GM19240 (cell line): Measurements from ENCODE around the gene ROR2.
"Not testable (repeated sequence)": the region's sequence is repeated elsewhere in the genome, so short reads cannot be mapped to it uniquely, and the experiment has no call there.

Source experiments
- DNase-seq: peaks from one replicate; pipeline ENCODE4 v3.0.0; 2011; ENCODE audit warnings: low spot score; ENCODE audit not compliant: insufficient read length

Gene ROR2

DNA sequence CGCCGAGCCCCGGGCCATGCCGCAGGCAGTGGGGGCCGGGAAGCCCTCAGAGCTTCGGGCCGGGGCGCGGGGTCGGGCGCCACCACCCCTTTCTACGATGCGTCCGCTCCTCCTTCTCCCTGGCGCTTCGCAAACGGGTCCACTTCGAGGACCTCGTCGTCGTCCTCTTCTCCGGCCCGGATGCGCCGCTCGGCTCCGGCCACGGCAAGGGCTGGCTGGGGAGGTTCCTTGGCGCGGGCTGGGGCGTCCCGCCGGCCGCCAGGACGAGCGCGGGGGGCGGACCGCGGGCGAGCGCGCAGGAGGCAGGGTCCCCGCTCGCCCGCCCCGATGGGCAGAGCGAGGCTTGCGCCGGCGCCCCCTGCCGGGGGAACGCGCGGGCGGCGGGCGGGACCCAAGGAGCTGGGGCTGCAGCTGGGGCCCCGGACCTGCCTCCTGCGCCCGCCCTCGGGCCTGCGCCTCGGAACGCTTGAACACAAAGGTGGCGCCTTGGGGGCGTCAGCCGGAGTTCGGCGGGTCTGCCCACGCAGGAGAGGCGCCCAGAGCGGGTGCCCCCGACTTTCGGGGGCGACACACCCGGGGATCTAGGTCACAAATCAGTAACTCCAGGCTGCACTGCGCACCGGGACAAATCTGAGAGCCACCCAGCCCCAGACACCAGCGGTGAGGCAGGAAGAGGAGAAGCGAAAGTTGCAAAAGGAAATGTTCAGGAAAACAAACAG, at the start of gene ROR2:
Gene ROR2, minus strand, starts transcription at position 283 of the 719 bp plus-strand sequence.
- no peak for DNase-seq

DNA sequence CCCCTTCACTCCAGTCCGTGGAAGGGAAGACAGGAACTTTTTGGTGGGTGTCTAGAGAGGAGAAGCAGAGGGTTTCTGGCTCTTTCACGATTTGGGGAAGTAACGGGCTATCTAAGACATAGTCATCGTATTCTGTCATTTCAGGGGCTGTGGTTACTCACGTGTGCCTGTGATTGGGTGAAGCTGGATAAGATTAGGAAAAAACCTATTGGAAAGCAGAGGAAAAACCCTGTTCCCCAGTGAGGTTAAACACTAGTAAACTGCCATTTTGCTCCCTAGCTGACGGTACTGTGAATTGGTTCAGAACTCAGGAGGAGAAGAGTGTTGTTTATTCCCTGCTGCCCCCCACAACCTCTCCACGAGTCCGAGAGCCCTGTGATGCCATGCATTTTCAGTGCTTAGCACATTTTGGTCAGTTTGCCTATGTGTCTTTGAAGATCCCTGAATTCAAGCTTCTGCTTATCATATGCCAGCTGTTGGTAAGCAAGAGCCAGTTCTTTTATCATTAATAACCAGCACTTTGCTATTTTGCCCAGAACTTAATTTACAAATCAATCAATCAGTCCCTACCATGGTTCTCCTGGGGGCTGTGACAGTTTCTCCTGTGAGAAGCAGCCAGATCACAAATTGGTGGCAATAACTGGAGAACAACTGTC, 45.1 kb upstream of the ROR2 start:
- DNase-seq = no peak

DNA sequence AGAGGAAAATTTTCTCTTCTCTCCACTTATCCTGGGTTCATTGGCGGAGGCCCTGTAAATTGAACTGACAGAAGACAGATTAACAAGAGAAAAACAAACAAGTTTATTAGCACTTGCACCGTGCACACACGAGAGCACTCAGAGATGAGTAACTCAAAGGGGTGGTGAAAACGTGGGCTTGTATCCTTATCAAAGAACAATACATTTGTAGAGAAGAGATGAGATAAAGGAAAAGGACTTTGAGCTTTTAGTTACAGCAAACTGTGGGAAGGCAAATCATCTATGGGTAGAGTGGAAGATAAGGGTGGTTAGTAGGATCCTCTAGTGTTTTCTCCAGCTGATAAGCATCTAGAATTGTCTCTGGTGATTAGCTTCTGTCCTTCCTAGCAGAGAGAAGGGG, 44.4 kb upstream of the ROR2 start:
- no peak for DNase-seq

DNA sequence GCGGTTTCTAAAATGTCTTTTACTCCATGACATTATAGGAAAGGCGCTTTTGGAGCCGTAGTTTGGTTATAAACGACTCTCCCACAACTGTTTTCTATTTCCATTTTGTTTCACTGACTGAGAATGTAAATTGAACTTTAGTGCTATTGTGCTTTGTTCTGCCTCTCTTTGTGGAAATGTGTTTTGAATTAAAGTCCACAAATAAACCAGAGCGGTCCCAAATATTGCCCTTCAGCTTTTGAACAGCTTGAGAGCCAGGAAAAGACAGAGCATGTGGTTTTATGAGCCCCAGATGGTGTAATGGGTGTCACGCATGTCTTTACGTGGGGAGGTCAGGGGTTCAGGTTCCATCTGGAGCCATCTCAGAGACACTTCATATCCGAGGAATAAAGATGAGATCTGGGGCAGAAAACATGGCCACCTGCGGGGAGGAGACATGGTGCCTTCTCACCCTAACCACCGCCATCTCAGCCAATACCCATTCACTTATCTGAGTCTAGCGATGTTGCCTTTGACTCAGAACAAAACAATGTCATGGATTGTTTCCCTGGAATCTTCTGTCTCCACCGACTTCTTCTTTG, 42.5 kb upstream of the ROR2 start:
- DNase-seq = no peak

DNA sequence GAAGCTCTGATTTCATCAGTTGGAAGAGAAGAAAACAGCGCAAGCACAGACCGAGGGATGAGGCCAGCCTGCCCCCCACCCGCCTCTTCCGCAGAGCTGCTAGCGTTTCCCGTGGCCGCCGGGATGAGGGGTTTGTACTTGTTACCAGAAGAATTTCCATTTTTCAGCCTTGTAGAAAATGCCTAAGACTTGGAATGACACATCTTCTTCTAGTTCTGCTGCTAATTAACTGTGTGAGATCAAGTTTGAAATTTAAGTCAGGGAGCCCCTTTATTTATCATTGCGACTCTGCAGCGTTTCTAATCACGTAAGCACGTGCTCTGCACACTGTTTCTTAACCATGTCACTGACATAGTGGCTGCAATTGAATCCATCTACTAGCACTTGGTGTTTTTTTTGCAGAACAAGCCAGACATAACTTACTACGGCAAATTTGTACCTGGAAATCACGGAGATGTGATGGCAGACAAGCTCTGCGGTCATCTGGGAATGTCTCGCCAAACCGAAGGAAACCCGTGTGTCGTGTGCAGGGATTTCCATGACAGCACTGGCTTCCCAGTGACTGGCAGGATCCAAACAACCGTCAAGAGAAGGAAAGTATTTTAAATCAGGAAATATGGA, 41.8 kb upstream of the ROR2 start:
- DNase-seq = no peak

DNA sequence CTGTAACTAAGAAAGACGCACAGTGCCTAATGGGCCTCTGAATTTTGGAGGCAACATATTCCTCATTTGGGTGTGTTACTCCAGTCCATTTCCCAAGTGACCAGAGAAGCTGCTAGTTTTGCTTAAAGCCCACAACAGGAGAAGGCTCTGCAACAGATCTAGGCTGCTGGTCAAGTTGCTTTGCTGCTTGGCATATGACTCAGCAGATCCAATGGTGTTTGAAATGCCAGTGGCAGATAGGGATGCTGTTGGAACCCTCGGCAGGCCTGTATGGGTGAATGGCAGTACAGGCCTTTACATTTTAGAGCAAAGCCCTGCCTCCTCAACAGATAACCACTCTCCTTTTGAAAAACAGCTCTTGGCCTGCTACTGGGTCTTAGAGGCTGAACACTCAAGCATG, 36.2 kb upstream of the ROR2 start:
- DNase-seq = no peak

DNA sequence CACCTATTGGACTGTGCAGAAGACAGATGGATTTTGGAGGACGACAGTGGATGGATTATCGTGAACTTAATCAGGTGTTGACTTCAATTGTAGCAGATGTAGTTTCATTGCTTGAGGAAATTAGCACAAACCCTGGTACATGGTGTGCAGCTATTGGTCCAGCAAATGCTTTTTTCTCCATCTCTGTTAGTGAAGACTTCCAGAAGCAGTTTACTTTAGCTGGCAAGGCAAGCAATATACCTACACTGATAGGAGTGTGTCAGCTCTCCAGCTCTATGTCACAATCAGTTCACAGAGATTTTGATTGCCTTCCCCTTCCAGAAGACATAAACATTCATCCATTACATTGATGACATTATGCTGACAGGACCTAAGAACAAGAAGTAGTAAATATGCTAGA, 35.7 kb upstream of the ROR2 start:
- DNase-seq = no peak

DNA sequence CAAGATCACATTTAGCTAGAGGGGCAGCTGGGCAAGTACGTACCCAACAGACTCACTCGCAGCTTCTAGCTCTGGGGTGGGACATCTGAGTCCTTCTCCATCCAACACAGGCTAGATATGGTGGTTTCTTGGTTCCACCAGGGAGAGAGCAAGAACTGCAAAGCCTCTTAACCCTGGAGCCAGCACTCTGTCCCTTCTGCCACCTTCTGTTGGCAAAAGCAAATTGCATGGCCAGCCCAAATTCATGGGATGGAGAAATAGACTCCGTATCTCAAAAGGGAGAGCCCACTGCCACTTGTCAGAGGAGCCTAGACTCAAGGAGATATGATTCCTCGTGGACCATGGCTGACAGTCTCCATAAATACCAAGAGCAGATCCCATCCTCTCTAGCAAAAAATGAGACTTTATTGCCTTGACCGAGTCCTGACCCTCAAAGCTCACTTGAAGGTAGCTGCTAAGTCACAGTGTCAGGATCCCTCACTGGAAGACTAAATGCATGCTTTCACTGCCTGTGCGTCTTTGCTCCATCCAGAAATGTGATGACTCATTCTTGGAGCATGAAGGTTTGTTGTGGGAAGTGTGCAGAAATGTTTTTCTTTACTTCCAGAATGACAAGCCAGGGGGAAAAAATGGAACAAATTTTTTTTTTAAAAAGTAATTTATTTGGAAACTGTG, 28.8 kb upstream of the ROR2 start:
- no peak for DNase-seq

DNA sequence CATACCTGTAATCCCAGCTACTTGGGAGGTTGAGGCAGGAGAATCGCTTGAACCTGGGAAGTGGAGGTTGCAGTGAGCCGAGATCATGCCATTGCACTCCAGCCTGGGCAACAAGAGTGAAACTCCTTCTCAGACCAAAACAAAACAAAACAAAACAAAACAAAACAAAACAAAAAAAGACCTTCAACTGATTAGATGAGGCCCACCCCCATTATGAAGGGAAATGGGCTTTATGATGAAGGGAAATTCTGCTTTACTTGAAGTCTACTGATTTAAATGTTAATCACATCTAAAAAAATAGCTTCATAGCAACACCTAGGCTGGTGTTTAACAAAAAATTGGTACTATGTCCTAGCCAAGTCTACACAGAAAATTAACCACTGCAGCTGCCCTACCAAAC, 25.2 kb upstream of the ROR2 start:
- DNase-seq = not testable (repeated sequence)

DNA sequence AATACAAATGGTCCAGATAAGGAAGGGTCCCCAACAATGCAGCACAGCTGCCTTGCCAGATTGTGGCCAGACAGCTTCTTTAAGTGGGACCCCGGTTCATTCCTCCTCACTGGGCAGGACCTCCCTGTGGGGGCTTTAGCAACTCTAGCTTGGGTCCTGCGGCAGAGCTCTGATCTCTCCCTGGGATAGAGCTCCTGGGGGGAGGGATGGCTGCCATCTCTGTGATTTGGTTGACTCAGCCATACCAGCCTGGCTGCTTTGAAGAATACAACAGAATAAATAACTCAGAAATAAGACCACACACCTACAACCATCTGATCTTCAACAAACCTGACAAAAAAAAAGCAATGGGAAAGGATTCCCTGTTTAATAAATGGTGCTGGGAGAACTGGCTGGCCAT, 22.7 kb upstream of the ROR2 start:
- no peak for DNase-seq

DNA sequence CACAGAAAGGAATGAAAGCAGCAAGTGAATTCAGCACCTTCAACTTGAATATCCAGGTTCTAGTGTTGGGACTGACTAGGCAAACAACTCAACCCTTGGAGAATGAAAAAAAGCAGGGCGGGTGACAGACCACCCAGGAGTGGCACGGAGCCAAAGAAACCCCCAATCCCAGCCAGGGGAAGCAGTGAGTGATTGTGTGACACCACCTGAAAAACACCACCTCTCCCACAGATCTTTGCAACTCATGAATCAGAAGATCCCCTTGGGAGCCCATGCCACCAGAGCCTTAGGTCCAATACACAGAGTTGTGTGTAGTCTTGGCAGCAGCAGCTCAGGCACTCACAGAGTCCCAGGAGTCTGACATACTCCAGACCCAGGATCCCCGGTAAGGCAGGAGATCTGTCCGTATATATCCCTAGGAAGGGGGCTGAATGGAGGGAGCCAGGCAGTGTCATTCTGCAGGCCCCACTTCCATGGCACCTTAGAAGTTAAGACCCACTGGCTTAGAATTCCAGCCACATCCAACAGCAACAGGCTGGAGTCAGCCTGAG, 22.1 kb upstream of the ROR2 start:
- DNase-seq = no peak

DNA sequence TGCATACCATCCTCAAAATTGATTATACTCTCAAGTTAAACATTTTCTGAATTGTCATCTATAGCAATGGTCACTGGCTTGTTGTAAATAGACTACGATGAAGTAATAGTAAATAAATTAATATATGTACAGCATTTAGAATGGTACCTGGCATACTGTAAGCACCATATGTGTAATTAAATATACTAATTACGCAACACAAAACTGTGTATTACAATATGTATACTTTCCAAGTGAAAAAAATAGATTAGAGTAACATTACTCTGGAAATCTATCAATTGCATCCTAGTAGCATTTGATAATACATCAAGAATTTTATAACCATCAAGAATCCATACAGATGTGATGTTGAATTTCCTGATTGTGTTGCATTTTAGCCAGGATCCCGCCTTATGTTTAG, 17.2 kb upstream of the ROR2 start:
- no peak for DNase-seq

DNA sequence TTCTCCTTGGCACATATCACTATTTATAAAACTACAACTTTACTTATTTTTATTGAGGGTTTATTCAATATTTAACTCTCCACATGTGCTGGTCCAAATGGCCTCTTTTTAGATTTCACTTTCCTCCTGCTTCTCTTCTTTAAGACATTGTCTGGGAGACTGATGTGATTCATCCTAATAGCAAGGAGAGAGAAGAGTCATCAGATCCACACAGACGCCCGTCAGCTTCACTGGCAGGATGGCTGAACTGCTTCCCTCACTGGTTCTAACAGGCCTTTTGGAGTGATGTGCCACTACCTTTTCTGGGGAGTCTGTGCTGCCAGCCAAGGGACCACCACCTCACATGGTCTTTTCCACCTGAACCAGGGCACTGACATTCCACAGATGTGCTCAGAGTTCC, 16.5 kb upstream of the ROR2 start:
- no peak for DNase-seq

DNA sequence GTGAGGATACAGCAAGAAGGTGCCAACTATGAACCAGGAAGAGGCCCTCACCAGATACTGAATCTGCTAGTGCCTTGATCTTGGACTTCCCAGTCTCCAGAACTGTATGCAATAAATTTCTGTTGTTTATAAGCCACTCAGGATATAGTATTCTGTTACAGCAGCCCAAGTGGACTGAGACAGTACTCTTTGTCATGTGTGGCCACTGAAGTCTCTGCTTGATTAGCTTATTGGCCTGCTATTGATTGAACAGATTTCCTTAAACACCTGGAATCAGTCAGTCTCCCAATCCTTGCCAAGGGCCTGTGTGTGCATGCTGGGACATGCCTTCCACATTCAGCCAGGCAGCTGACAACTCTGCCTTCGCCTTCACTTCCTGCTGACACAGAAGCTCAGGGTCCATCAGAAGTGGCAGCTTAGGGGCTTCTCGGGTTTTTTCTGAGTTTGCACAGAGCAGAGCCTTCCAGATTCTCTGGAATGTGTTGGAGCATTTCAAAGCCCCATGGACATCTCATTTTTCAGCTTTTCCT, 13.7 kb upstream of the ROR2 start:
- no peak for DNase-seq

DNA sequence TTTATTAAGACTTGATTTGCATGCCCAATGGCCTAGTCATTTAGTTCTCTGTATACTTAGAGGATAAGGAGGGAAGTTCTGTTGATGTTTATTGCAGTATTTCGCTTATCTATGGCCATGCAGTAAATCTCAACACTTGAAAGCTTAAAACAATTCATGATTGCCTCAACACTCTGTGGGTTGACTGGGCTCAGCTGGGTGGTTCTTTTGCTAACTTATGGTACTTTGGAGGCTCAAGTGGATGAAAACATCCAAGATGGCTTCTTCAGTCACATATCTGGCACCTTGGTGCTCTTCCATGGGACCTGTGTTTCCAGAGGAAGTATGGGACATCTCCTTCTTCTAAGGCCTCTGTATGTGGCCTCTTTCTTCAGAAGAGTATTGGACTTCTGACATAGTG, 10.3 kb upstream of the ROR2 start:
- no peak for DNase-seq

DNA sequence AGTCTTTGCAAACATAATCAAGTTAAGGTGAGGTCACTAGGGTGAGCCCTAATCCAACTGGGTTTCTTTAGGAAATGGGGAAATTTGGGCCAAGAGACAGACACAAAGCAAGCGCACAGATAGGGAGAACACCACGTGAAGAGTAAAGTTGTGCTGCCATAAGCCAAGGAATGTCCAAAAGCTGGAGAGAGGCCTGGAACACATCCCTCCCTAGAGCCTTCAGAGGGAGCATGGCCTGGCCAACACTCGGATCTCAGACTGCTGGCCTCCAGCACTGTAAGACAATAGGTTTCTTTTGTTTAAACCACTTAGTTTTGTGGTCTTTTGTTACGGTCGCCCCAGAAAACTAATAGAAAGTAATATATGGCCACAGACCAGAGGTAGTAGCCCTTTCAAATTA, 8.1 kb upstream of the ROR2 start:
- DNase-seq = no peak

DNA sequence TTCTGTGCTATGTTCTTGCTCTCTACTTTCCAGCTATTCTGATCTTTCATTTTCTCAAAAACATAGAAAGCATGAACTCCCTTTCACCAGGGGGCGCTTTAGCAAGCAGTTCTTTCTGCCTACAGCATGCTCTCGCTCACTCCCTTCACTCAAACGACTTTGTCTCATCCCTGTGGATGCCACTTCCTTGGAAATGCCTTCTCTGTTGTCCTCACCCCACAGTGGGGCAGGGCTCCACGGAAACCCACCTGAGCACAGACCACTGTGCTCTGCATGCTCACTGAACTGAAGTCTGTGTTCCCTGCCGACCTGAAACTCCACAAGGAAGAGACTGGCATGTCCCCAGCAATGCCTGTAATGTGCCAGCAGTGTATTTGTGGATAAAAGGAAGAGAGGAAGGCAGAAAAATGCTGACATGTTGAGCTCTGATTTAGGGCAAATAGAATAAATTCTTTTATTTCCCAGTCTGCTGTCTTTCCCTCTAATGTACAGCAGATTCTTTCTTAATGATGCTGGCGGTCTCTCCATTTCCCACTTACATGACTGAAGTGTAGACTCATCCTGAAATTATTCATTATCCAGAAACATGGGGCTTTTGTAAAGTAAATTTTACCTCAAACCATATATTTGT, 4.9 kb upstream of the ROR2 start:
- no peak for DNase-seq

DNA sequence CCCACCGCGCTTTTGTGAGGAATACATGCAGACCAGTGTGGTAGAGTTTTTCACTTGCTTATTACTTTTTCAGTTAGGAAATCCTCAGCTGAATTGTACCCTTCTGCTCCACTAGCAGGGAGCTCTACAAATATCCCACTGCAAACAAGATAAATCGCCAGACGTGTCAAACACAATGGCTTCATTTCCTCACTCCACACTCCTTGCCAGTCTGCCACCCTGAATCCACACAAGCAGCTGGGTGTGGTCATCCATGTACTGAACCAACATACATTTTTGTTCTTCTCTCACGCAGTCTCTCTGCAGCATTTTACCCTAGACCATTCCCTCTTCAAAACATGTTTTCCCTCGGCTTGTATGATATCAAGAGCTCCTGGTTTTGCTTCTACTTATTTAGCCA, 3.7 kb upstream of the ROR2 start:
- DNase-seq = no peak

DNA sequence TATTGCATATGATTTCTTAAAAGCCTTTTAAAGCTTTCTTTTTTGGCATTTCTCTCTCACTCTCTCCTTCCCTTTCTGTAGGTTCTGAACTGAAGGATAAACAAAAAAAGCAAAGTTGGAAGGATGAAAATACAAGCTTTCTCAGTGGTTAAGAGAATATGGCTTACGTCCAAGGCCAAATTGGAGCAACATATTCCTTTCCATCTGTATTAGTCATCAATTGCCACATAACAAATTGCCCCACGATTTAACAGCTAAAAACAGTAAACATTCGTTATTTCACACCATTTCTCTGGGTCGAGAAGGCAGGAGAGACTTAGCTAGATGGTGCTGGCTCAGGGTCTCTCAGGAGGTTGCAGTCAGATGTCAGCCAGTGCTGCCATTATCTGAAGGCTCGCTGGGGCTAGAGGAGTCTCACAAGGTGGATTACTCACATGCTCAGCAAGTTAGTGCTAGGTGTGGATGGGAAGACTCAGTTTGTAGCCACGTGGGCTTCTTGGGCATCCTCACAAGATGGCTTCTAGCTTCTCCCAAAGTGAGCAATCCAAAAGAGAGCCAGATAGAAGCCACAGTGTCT, 2.0 kb upstream of the ROR2 start:
- no peak for DNase-seq

DNA sequence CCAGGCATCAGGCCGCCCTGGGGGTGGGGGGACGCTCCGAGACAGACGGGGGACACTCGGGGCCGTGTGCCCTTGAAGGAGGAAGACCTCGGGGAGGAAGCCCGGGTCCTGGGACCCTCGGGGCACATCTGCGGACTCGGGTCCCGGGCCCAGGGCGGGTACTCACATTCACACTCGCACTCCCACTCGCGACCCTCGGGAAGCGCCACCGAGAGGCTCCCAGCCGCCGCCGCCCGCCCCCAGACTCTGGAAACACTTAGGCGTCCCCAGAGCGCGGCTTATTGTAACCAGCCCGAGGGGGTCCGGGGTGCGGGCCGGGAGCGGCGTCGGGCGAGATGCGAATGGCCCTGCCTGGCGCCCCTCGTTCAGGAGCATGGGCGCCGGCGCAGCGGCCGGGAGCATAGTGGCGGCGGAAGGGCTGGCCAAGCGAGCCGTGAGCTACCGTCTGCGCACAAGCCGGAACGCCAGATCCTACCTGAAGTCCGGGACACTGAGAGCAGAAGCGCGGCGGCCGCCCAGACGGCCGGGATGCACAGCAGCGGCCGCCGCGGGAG, 559 bp downstream of the ROR2 start:
- DNase-seq = no peak
